HG02981 (cell line): ENCODE measurements around the gene CA11.
"Not testable (repeated sequence)": the region's sequence is repeated elsewhere in the genome, so short reads cannot be mapped to it uniquely, and the experiment has no call there.

Experiments used
- ATAC-seq: cut with Tn5 transposase; IDR thresholded peaks from one replicate; pipeline ENCODE4 v1.9.1; 2021; ENCODE audit warnings: mild to moderate bottlenecking, moderate library complexity; ENCODE audit not compliant: unreplicated experiment

CA11 gene

GRCh38 chr19:48644839-48645619 lies 958 bp downstream of the CA11 start:
- ATAC-seq: no peak

GRCh38 chr19:48644355-48644754 lies 1.6 kb downstream of the CA11 start:
- no peak for ATAC-seq

GRCh38 chr19:48642862-48643261 lies 3.1 kb downstream of the CA11 start:
- ATAC-seq: no peak

- no peak for ATAC-seq
Measured at GRCh38 chr19:48641850-48642249, 4.1 kb downstream of the CA11 start.

- no peak for ATAC-seq
Measured at GRCh38 chr19:48639483-48640375, 6.3 kb downstream of the CA11 start.

GRCh38 chr19:48638831-48639381 lies 7.1 kb downstream of the CA11 start:
- ATAC-seq: no peak

- ATAC-seq: peak; percentile 9
Measured at GRCh38 chr19:48637948-48638830, 7.8 kb downstream of the CA11 start.

GRCh38 chr19:48637449-48637947 lies 8.5 kb downstream of the CA11 start:
- ATAC-seq: peak; percentile 63

GRCh38 chr19:48636859-48637448 lies 9.0 kb downstream of the CA11 start, which contains the start of gene DBP:
Gene DBP, minus strand, starts transcription at chr19:48637379. Its CDS starts 385 bp downstream, at chr19:48636994.
- ATAC-seq: no peak

- no peak for ATAC-seq
Measured at GRCh38 chr19:48635966-48636858, 9.8 kb downstream of the CA11 start.

- ATAC-seq: no peak
Measured at GRCh38 chr19:48635263-48635965, 10.6 kb downstream of the CA11 start.

- peak; percentile 27 for ATAC-seq
Measured at GRCh38 chr19:48634424-48635262, 11.3 kb downstream of the CA11 start.

- ATAC-seq: no peak
Measured at GRCh38 chr19:48634036-48634342, 12.0 kb downstream of the CA11 start.

- no peak for ATAC-seq
Measured at GRCh38 chr19:48633148-48634035, 12.6 kb downstream of the CA11 start.

GRCh38 chr19:48632692-48633147 lies 13.3 kb downstream of the CA11 start:
- ATAC-seq: no peak

GRCh38 chr19:48632286-48632685 lies 13.7 kb downstream of the CA11 start:
- ATAC-seq: not testable (repeated sequence)

- no peak for ATAC-seq
Measured at GRCh38 chr19:48631225-48631624, 14.8 kb downstream of the CA11 start.
